Prostate gland (tissue), 2 donors: ENCODE measurements around the gene EPB42. TPM values are rescaled to one million over a fixed set of nuclear protein-coding genes. Genes with fewer than 3 reads are reported as not detected.
A peak's percentile ranks its signal among the peaks of the same experiment; 100 is the strongest.

Source experiments
- DNase-seq: peaks from one replicate; pipeline ENCODE4 v3.0.0-alpha.2; 2019; ENCODE audit warnings: low spot score
- H3K27ac ChIP-seq, 2 donors: fragments of 200-600 bp; sonication (generic); 2 replicates each; pipeline ENCODE4 v1.5.1; 2017 to 2019
- H3K27me3 ChIP-seq: fragments of 200-600 bp; sonication (generic); replicated peaks from 2 replicates; pipeline ENCODE4 v1.5.1; 2019; ENCODE audit not compliant: insufficient read depth
- H3K36me3 ChIP-seq, 2 donors: fragments of 200-600 bp; sonication (generic); 1 replicate in 1 of 2; 2 replicates in 1 of 2; pipeline versions ENCODE4 v1.5.1 to v1.8.1; 2017 to 2019
- H3K4me1 ChIP-seq: fragments of 200-600 bp; sonication (generic); replicated peaks from 2 replicates; pipeline ENCODE4 v1.5.1; 2019
- H3K4me3 ChIP-seq, 2 donors: fragments of 200-600 bp; sonication (generic); 2 replicates each; pipeline ENCODE4 v1.5.1; 2017 to 2019
- H3K9me3 ChIP-seq: fragments of 200-600 bp; sonication (generic); 2 replicates; pipeline ENCODE4 v1.5.1; 2017
- CTCF ChIP-seq, 4 experiments: fragments of 200-600 bp in 2 of 4; fragments of 450-650 bp in 2 of 4; sonication (generic) in 2 of 4; IDR thresholded peaks; 1 replicate in 3 of 4; 2 replicates in 1 of 4; pipeline ENCODE4 v1.5.1; 2016 to 2019; ENCODE audit warnings: antibody characterized with exemption in 4 of 4, mild to moderate bottlenecking in 2 of 4, moderate library complexity in 2 of 4
- POLR2A ChIP-seq: fragments of 450-650 bp; IDR thresholded peaks from one replicate; pipeline ENCODE4 v1.6.1; 2016; ENCODE audit warnings: antibody characterized with exemption, mild to moderate bottlenecking
- POLR2AphosphoS5 ChIP-seq: sonication (generic); formaldehyde crosslinking; IDR thresholded peaks from one replicate; pipeline ENCODE4 v1.6.1; 2017; ENCODE audit warnings: antibody characterized with exemption
- WGBS: methylation state at CpG from one replicate; pipeline ENCODE4 v1.1.5; 2018; 5-methylcytosine and 5-hydroxymethylcytosine counted together
- intact Hi-C: fragments of 100-400 bp; cut with DNase I; formaldehyde crosslinking; loops from one replicate; pipeline ENCODE4 v1.14.2; 2022
- total RNA-seq, 2 donors: library from RNA; depleted of rRNA; stranded (reverse); fragments of >200 nt; gene quantifications; one replicate each; pipeline ENCODE4 v1.1.0, GENCODE V29; 2016

EPB42 gene
- total RNA-seq, 2 donors from 2014 or later: 1.4 TPM; not detected in 1

GRCh38 chr15:43218908-43219706 lies 1.7 kb downstream of the EPB42 start:
- Histone ChIP-seq H3K27me3 (no peaks in the 10 kb centered on the region), H3K4me3 (no peak overlapping the region), H3K36me3 (no peaks in the 10 kb centered on the region), H3K27ac (no peak overlapping the region), H3K9me3 (no peaks in the 10 kb centered on the region), H3K4me1 (no peaks in the 10 kb centered on the region)
- DNase-seq: peak; percentile 77
- intact Hi-C loops: no loop called here
- TF ChIP-seq POLR2A (no peak), CTCF (IDR thresholded peaks at IDR 0.05) (peak in 1 of 4 experiments; percentile 33), POLR2AphosphoS5 (peak; percentile 63)
- 27% methylated on average over 13 of the region's 13 CpGs for WGBS

GRCh38 chr15:43215961-43216360 lies 4.9 kb downstream of the EPB42 start:
- WGBS: 73% methylated on average over 7 of the region's 7 CpGs
- intact Hi-C loops: no loop called here
- Histone ChIP-seq H3K27me3 (no peaks in the 10 kb centered on the region), H3K27ac (no peak overlapping the region), H3K4me1 (no peaks in the 10 kb centered on the region), H3K4me3 (no peak overlapping the region), H3K36me3 (no peaks in the 10 kb centered on the region), H3K9me3 (no peaks in the 10 kb centered on the region)
- no peak for DNase-seq
- TF ChIP-seq POLR2A (no peak), CTCF (IDR thresholded peaks at IDR 0.05) (no peak), POLR2AphosphoS5 (no peak)

DNA sequence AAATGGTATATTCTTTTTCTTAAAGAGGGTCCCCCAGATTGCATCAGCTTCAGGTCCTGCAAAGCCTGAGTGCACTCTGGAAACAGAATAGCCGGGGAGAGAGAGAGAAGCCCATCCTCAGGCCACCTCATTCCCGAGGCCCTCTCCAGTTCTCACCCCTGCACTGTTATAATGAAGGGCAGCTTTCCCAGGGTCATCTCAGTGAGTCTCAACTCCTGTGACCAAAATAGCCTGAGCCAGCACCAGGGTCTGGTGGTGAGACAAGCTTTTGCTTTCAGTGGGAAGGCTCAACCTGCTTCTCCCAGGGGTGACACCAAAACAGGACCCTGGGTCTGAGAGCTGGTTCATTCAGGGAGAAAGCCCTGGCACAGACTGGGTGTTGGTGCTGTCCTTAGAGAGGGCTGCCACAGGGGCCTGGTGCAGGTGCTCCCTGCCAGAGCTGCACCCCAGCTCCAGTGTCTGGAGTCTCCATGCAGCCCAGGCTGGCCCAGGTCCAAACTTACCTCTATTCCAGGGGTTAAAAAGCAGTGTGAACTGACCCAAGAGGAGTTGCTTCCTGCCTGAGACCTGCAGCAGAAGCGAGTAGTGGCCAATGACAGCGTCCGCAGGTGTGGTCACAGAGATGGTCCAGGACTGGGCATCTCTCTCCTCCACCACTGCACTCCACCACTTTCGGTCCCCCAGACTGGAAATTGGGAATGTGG lies 6.1 kb downstream of the EPB42 start:
- Histone ChIP-seq H3K9me3 (no peaks in the 10 kb centered on the region), H3K4me3 (no peak overlapping the region), H3K36me3 (no peaks in the 10 kb centered on the region), H3K27me3 (no peaks in the 10 kb centered on the region), H3K27ac (no peak overlapping the region), H3K4me1 (no peaks in the 10 kb centered on the region)
- DNase-seq: no peak
- TF ChIP-seq POLR2AphosphoS5 (no peak), POLR2A (no peak), CTCF (IDR thresholded peaks at IDR 0.05) (no peak)
- 93% methylated on average over 6 of the region's 6 CpGs for WGBS
- intact Hi-C loops: no loop called here

- no peak overlapping the region for H3K27ac ChIP-seq
- no peaks in the 10 kb centered on the region for H3K27me3 ChIP-seq
- H3K9me3 ChIP-seq: no peaks in the 10 kb centered on the region
- no peak for DNase-seq
- no peaks in the 10 kb centered on the region for H3K36me3 ChIP-seq
- intact Hi-C loops: no loop called here
- no peaks in the 10 kb centered on the region for H3K4me1 ChIP-seq
- WGBS: 70% methylated on average over 8 of the region's 8 CpGs
- H3K4me3 ChIP-seq: no peak overlapping the region
- TF ChIP-seq POLR2A (no peak), POLR2AphosphoS5 (no peak)
These were observed 6.6 kb downstream of the EPB42 start for GRCh38 chr15:43214169-43214568.

- H3K27ac ChIP-seq: no peak overlapping the region
- H3K4me3 ChIP-seq: no peak overlapping the region
- TF ChIP-seq CTCF (IDR thresholded peaks at IDR 0.05) (no peak), POLR2A (no peak), POLR2AphosphoS5 (no peak)
- no peaks in the 10 kb centered on the region for H3K27me3 ChIP-seq
- H3K4me1 ChIP-seq: no peaks in the 10 kb centered on the region
- intact Hi-C loops: no loop called here
- H3K9me3 ChIP-seq: no peaks in the 10 kb centered on the region
- DNase-seq: no peak
- H3K36me3 ChIP-seq: no peaks in the 10 kb centered on the region
- WGBS: 85% methylated on average over 5 of the region's 5 CpGs
These were observed 7.4 kb downstream of the EPB42 start for GRCh38 chr15:43213466-43213865.
